A549 (cell line): Measurements from ENCODE around the gene GAL. TPM values are rescaled to one million over a fixed set of nuclear protein-coding genes. Genes with fewer than 3 reads are reported as not detected.

Source experiments
- ATAC-seq, 2 experiments: fragments of 200-7000 bp in 1 of 2; fragments of >200 bp in 1 of 2; cut with Nextera tagmentation in 1 of 2; cut with Tn5 transposase in 1 of 2; 3 replicates each; pipeline versions ENCODE4 v1.8.0 to v1.9.1; 2018 to 2020; ENCODE audit warnings: mild to moderate bottlenecking in 1 of 2, moderate library complexity in 1 of 2
- CTCF ChIA-PET: fragments of 300-600 bp; sonication (Branson Sonifier 250); formaldehyde crosslinking; extraction: SDS; loops from one replicate; lab custom pipeline; 2021; ENCODE audit warnings: antibody characterized with exemption, inconsistent platforms; lab: Yijun Ruan, JAX
- POLR2A ChIA-PET: fragments of 350-600 bp; formaldehyde crosslinking; extraction: SDS; loops from one replicate; lab custom pipeline; 2021; ENCODE audit warnings: antibody characterized with exemption, inconsistent platforms; lab: Yijun Ruan, JAX
- DNase-seq, 2 experiments: peaks; one replicate each; pipeline versions ENCODE4 v3.0.0 to v3.0.0-alpha.2; 2011 to 2016; ENCODE audit warnings: low read depth in 1 of 2, low spot score in 1 of 2
- FAIRE-seq: peaks from 2 replicates; lab custom pipeline; 2011; peaks lifted over from hg19 to GRCh38; lab: Jason Lieb, UNC
- H3K27ac ChIP-seq, 2 experiments: fragments of >200 bp; sonication (Bioruptor Twin); formaldehyde crosslinking; 3 replicates each; pipeline ENCODE4 v1.5.1; 2016 to 2017
- H3K4me1 ChIP-seq: fragments of >200 bp; sonication (Bioruptor Twin); formaldehyde crosslinking; 3 replicates; pipeline ENCODE4 v1.6.1; 2016
- H3K4me2 ChIP-seq: fragments of >200 bp; sonication (Bioruptor Twin); formaldehyde crosslinking; 3 replicates; pipeline ENCODE4 v1.6.1; 2016
- H3K4me3 ChIP-seq: fragments of >200 bp; sonication (Bioruptor Twin); formaldehyde crosslinking; 3 replicates; pipeline ENCODE4 v1.5.1; 2016
- H3K9me3 ChIP-seq: fragments of >200 bp; sonication (Bioruptor Twin); formaldehyde crosslinking; 3 replicates; pipeline ENCODE4 v1.6.1; 2016
- CEBPB ChIP-seq, 2 experiments: fragments of >200 bp in 1 of 2; sonication (Bioruptor Twin) in 1 of 2; formaldehyde crosslinking in 1 of 2; IDR thresholded peaks; 2 replicates each; pipeline ENCODE4 v1.6.1; 2012 to 2016
- CHD2 ChIP-seq: fragments of 150-350 bp; IDR thresholded peaks from 2 replicates; pipeline ENCODE4 v1.6.1; 2014; ENCODE audit warnings: low read length; ENCODE audit not compliant: partially characterized antibody
- EHF ChIP-seq: fragments of 250-450 bp; sonication (Bioruptor Pico); IDR thresholded peaks from 2 replicates; pipeline ENCODE4 v1.5.0; 2020; ENCODE audit warnings: mild to moderate bottlenecking
- EHMT2 ChIP-seq: fragments of 200-600 bp; sonication (generic); IDR thresholded peaks from 2 replicates; pipeline ENCODE4 v1.6.1; 2016; ENCODE audit warnings: antibody characterized with exemption, low read depth, mild to moderate bottlenecking, moderate library complexity
- ESRRA ChIP-seq: fragments of 150-350 bp; IDR thresholded peaks from 2 replicates; pipeline ENCODE4 v1.6.1; 2014; ENCODE audit warnings: mild to moderate bottlenecking, low read length, borderline replicate concordance
- FOSL2 ChIP-seq, 2 experiments: fragments of 450-650 bp in 1 of 2; fragments of >200 bp in 1 of 2; sonication (Bioruptor Twin) in 1 of 2; formaldehyde crosslinking; IDR thresholded peaks; 2 replicates each; pipeline versions ENCODE4 v1.5.0 to v1.6.1; 2016 to 2020; ENCODE audit warnings: mild to moderate bottlenecking in 1 of 2, moderate library complexity in 1 of 2
- GATA3 ChIP-seq: IDR thresholded peaks from 2 replicates; pipeline ENCODE4 v1.6.1; 2012; ENCODE audit warnings: borderline replicate concordance
- HEYL ChIP-seq: fragments of 250-450 bp; sonication (Bioruptor Pico); IDR thresholded peaks from 2 replicates; pipeline ENCODE4 v1.8.0; 2021; ENCODE audit warnings: mild to moderate bottlenecking, moderate library complexity
- HOXB5 ChIP-seq: fragments of 250-450 bp; sonication (Bioruptor Pico); IDR thresholded peaks from 2 replicates; pipeline ENCODE4 v1.5.0; 2020; ENCODE audit warnings: mild to moderate bottlenecking, moderate library complexity
- JUN ChIP-seq, 2 experiments: fragments of >200 bp; sonication (Bioruptor Twin); formaldehyde crosslinking; IDR thresholded peaks; 2 replicates in 1 of 2; 3 replicates in 1 of 2; pipeline ENCODE4 v1.6.1; 2016 to 2017
- MAZ ChIP-seq: fragments of 150-350 bp; IDR thresholded peaks from 2 replicates; pipeline ENCODE4 v1.6.1; 2014; ENCODE audit warnings: antibody characterized with exemption, low read depth, low read length, borderline replicate concordance
- NR3C1 ChIP-seq: fragments of >200 bp; sonication (Bioruptor Twin); formaldehyde crosslinking; IDR thresholded peaks from 3 replicates; pipeline ENCODE4 v1.6.1; 2017
- POLR2AphosphoS2 ChIP-seq: conservative IDR thresholded peaks from 2 replicates; pipeline ENCODE4 v1.6.1; 2012; ENCODE audit warnings: low read length, improper control_type of control experiment, inconsistent platforms
- TFCP2L1 ChIP-seq: fragments of 250-450 bp; sonication (Bioruptor Pico); IDR thresholded peaks from 2 replicates; pipeline ENCODE4 v1.5.0; 2021; ENCODE audit warnings: mild to moderate bottlenecking
- WGBS: methylation state at CpG from one replicate; pipeline ENCODE4 v1.1.6; 2017; ENCODE audit errors: missing lambda C conversion rate; 5-methylcytosine and 5-hydroxymethylcytosine counted together
- polyA plus RNA-seq, 4 experiments: library from polyadenylated mRNA; depleted of rRNA in 3 of 4; stranded (reverse); fragments of >200 nt; fragmentation: RNase III in 1 of 4; extraction: RNeasy Plus Mini Kit Qiagen cat#74134 plus additional on column Dnase treatment in 1 of 4; gene quantifications; 2 replicates in 3 of 4; 3 replicates in 1 of 4; pipeline ENCODE4 v1.2.3, GENCODE V29; 2011 to 2017
- TF ChIP-seq, protein P1 (sequence below): IDR thresholded peaks from 2 replicates; pipeline ENCODE4 v1.6.1; 2012
- TF ChIP-seq, protein P2 (sequence below): fragments of 250-450 bp; sonication (Bioruptor Pico); IDR thresholded peaks from 2 replicates; pipeline ENCODE4 v1.5.0; 2021; ENCODE audit warnings: mild to moderate bottlenecking, moderate library complexity, borderline replicate concordance
- TF ChIP-seq, protein P3 (sequence below): fragments of 150-350 bp; IDR thresholded peaks from 2 replicates; pipeline ENCODE4 v1.6.1; 2014; ENCODE audit warnings: low read depth, mild to moderate bottlenecking, low read length
- TF ChIP-seq, protein P4 (sequence below): IDR thresholded peaks from 2 replicates; pipeline ENCODE4 v1.6.1; 2012; ENCODE audit warnings: low read depth, borderline replicate concordance
- TF ChIP-seq, protein P5 (sequence below): fragments of 450-650 bp; IDR thresholded peaks from 2 replicates; pipeline ENCODE4 v1.6.1; 2014; ENCODE audit warnings: antibody characterized with exemption
- TF ChIP-seq, protein P6 (sequence below): fragments of >200 bp; sonication (Bioruptor Twin); formaldehyde crosslinking; IDR thresholded peaks from 2 replicates; pipeline ENCODE4 v1.6.1; 2016

Gene GAL
- polyA plus RNA-seq, 2 of the 4 experiments (the other 2 are of a cell fraction), result 2.2 to 8.6 TPM

DNA sequence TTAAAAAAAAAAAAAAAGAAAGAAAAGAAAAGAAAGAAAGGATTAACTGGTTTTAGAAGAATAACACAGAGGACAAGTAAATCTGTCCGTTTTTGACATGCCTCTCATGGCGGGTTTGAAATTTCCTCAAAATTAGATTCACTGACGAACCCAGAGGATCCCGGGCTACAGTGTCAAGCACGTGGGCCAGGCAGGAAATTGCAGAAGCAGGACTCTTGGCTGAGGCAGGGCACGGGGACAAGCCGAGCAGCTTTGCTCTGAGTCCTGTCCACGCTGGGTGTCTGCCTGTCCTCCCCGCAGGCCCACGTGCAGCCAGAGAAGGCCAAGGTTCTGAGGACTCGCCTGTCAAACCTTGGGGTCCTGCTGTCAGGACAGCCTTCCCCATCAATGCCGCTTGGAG lies 24.7 kb downstream of the GAL start:
- no peak for FAIRE-seq
- Histone ChIP-seq H3K4me2 (no peak overlapping the region), H3K4me1 (no peaks in the 10 kb centered on the region), H3K9me3 (no peaks in the 10 kb centered on the region), H3K4me3 (no peak overlapping the region), H3K27ac (no peak overlapping the region)
- WGBS, result 74% methylated on average over 12 of the region's 12 CpGs
- ChIA-PET CTCF (interaction anchor here (0.6 to 1.8 kb wide), 3 partner anchors 23 to 514 kb away, joined by 3 to 5 read pairs (median 3); no protein-coding TSS in a partner anchor), POLR2A (no interaction called here)
- TF ChIP-seq, protein P1, sequence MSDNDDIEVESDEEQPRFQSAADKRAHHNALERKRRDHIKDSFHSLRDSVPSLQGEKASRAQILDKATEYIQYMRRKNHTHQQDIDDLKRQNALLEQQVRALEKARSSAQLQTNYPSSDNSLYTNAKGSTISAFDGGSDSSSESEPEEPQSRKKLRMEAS, result no peak
- TF ChIP-seq EHF (CRISPR knock-in tag) (no peak), POLR2AphosphoS2 (no peak), CHD2 (no peak), FOSL2 (IDR thresholded peaks at IDR 0.05) (no peak), FOSL2 (CRISPR knock-in tag; IDR thresholded peaks at IDR 0.05) (no peak), CEBPB (IDR thresholded peaks at IDR 0.05) (no peak), MAZ (no peak), TFCP2L1 (CRISPR knock-in tag) (no peak), HEYL (no peak), NR3C1 (no peak), HOXB5 (CRISPR knock-in tag) (no peak), GATA3 (no peak), EHMT2 (no peak), JUN (IDR thresholded peaks at IDR 0.05) (no peak), ESRRA (no peak)
- TF ChIP-seq, protein P2, sequence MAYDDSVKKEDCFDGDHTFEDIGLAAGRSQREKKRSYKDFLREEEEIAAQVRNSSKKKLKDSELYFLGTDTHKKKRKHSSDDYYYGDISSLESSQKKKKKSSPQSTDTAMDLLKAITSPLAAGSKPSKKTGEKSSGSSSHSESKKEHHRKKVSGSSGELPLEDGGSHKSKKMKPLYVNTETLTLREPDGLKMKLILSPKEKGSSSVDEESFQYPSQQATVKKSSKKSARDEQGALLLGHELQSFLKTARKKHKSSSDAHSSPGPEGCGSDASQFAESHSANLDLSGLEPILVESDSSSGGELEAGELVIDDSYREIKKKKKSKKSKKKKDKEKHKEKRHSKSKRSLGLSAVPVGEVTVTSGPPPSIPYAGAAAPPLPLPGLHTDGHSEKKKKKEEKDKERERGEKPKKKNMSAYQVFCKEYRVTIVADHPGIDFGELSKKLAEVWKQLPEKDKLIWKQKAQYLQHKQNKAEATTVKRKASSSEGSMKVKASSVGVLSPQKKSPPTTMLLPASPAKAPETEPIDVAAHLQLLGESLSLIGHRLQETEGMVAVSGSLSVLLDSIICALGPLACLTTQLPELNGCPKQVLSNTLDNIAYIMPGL (CRISPR knock-in tag), result no peak
- TF ChIP-seq, protein P3, sequence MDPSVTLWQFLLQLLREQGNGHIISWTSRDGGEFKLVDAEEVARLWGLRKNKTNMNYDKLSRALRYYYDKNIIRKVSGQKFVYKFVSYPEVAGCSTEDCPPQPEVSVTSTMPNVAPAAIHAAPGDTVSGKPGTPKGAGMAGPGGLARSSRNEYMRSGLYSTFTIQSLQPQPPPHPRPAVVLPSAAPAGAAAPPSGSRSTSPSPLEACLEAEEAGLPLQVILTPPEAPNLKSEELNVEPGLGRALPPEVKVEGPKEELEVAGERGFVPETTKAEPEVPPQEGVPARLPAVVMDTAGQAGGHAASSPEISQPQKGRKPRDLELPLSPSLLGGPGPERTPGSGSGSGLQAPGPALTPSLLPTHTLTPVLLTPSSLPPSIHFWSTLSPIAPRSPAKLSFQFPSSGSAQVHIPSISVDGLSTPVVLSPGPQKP, result no peak
- TF ChIP-seq, protein P4, sequence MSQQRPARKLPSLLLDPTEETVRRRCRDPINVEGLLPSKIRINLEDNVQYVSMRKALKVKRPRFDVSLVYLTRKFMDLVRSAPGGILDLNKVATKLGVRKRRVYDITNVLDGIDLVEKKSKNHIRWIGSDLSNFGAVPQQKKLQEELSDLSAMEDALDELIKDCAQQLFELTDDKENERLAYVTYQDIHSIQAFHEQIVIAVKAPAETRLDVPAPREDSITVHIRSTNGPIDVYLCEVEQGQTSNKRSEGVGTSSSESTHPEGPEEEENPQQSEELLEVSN, result no peak
- TF ChIP-seq, protein P5, sequence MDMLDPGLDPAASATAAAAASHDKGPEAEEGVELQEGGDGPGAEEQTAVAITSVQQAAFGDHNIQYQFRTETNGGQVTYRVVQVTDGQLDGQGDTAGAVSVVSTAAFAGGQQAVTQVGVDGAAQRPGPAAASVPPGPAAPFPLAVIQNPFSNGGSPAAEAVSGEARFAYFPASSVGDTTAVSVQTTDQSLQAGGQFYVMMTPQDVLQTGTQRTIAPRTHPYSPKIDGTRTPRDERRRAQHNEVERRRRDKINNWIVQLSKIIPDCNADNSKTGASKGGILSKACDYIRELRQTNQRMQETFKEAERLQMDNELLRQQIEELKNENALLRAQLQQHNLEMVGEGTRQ, result no peak
- TF ChIP-seq, protein P6, sequence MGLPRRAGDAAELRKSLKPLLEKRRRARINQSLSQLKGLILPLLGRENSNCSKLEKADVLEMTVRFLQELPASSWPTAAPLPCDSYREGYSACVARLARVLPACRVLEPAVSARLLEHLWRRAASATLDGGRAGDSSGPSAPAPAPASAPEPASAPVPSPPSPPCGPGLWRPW, result no peak
- no peak for ATAC-seq
- DNase-seq, result no peak

DNA sequence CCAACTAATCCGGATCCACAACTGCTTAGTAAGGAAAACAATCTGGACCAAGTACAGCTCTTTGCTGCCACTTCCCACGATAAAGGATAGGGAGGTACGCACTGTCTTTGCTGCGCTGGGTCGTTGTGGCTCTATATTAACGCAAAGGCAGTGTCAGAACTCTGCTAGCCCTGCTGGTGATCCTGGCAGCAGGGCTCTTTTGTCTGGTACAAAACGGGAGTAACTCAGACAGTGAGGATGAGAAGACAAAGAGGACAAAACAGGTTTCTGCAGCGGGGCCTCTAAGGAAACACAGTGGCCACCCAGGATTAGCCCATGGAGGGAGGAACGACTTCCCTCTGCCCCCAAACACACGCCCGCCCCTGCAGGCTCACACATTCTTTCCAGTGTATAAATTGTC lies 26.1 kb downstream of the GAL start:
- Histone ChIP-seq H3K9me3 (no peaks in the 10 kb centered on the region; the same call in 2 of the 3 replicates), H3K27ac (no peak overlapping the region), H3K4me3 (no peak overlapping the region), H3K4me2 (no peak overlapping the region), H3K4me1 (no peaks in the 10 kb centered on the region)
- FAIRE-seq (no peak), DNase-seq (no peak), ATAC-seq (no peak)
- ChIA-PET POLR2A (no interaction called here), CTCF (no interaction called here)
- 75% methylated on average over 11 of the region's 11 CpGs for WGBS
- TF ChIP-seq, protein P5, result no peak
- TF ChIP-seq, protein P4, result no peak
- TF ChIP-seq HEYL, result no peak
